Hematopoietic multipotent progenitor cell treated with erythropoietin and hydrocortisone succinate and interleukin-3 and kit ligand, for 6 days (in vitro differentiated cells): ENCODE measurements around the gene ZNF416.

Source experiments
- DNase-seq: peaks from one replicate; pipeline ENCODE4 v3.0.0-alpha.2; 2015

ZNF416 gene

GRCh38 chr19:57558525-57558924 lies 20.2 kb downstream of the ZNF416 start:
- peak; percentile 48 for DNase-seq

DNA sequence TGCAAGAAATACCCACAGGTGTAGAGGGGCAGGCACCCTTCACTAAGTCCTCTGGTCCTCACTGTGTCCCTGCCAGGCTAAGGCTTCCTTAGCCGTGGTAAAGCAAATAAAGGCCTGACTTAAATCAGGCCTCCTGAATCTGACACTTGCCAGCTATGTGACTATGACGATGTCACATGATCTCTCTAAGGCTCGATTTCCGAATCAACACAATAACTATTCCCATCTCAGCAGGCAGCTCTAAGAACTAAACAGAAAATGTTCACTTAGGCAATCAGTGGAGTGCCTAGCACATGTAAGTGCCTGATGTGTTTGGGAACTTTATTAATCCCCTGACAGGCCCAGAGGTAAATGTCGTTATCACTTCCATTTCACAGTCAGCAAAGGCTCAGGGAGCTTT lies 21.1 kb downstream of the ZNF416 start:
- DNase-seq = no peak

DNA sequence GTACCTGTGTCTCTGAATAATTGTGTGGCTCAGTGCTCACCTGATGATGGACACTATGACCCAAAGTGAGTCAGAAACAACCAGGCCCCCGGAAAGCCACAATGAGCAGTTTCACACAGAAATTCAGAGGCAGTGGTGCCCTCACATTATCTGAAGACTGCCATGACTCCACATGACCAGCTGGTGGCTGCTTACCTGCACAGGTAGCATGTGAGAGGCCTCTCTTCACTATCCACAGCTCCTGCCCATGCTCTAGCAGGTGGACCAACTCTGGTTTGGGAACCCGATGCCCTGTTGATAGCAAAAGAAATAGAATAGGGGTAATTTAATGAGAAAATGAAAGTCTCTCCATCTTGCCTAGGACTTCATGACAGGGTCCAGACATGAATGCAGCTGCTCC lies 26.3 kb downstream of the ZNF416 start:
- no peak for DNase-seq

DNA sequence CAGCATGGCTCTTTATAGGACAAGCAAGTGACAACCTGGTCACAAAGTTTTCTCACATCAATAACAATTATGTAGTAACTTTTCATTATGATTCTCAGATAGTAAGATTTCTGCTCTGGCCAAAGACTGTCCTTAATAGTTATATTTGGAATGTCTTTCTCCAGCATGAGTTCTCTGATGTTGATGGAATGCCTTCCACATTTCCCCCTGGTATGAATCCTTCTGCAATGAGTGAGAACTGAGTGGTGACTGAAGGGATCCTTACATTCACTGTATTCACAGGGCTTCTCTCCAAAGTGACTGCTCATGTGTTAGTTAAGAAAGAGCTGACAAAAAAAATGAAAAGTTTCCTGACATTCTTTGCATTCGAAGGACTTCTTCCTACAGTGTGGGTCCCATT lies 32.2 kb downstream of the ZNF416 start:
- DNase-seq = no peak

- no peak for DNase-seq
Observed at GRCh38 chr19:57537953-57538547, 40.7 kb downstream of the ZNF416 start.

GRCh38 chr19:57527136-57527881 lies 51.4 kb downstream of the ZNF416 start, which contains the start of gene ZNF549:
ZNF549 (plus strand) TSS chr19:57527356; CDS start chr19:57527574, 218 bp downstream.
- DNase-seq = peak; percentile 97
